Astrocyte (in vitro differentiated cells and primary cell): ENCODE data around the gene PFKFB2. TPM values are rescaled to one million over a fixed set of nuclear protein-coding genes. Genes with fewer than 3 reads are reported as not detected.

Experiments
- DNase-seq: peaks from one replicate; pipeline ENCODE4 v3.0.0-alpha.2; 2010; ENCODE audit warnings: low read depth
- FAIRE-seq: peaks from 2 replicates; lab custom pipeline; 2011; peaks lifted over from hg19 to GRCh38; lab: Jason Lieb, UNC
- H2AFZ ChIP-seq: 2 replicates; pipeline ENCODE4 v1.6.0; 2012; ENCODE audit warnings: low read depth, low read length, inconsistent platforms
- H3K27ac ChIP-seq: 2 replicates; pipeline ENCODE4 v1.5.1; 2011; ENCODE audit warnings: low read depth, low read length, inconsistent platforms
- H3K27me3 ChIP-seq: 2 replicates; pipeline ENCODE4 v1.6.0; 2011; ENCODE audit warnings: low read length, inconsistent platforms; ENCODE audit not compliant: insufficient read depth
- H3K36me3 ChIP-seq: 2 replicates; pipeline ENCODE4 v1.5.1; 2011; ENCODE audit warnings: low read length, inconsistent platforms; ENCODE audit not compliant: insufficient read depth
- H3K4me1 ChIP-seq: 2 replicates; pipeline ENCODE4 v1.5.1; 2011; ENCODE audit warnings: low read length, inconsistent platforms; ENCODE audit not compliant: insufficient read depth
- H3K4me2 ChIP-seq: 2 replicates; pipeline ENCODE4 v1.6.0; 2012; ENCODE audit warnings: low read length, inconsistent platforms
- H3K4me3 ChIP-seq: 2 replicates; pipeline ENCODE4 v1.5.1; 2011; ENCODE audit warnings: low read depth, mild to moderate bottlenecking, low read length, inconsistent platforms; ENCODE audit not compliant: insufficient read depth
- H3K79me2 ChIP-seq: 2 replicates; pipeline ENCODE4 v1.6.0; 2012; ENCODE audit warnings: mild to moderate bottlenecking, low read length, inconsistent platforms; ENCODE audit not compliant: insufficient read depth
- H3K9ac ChIP-seq: 2 replicates; pipeline ENCODE4 v1.6.0; 2012; ENCODE audit warnings: mild to moderate bottlenecking, low read length, inconsistent platforms
- H3K9me3 ChIP-seq: 2 replicates; pipeline ENCODE4 v1.5.1; 2012; ENCODE audit warnings: low read depth, mild to moderate bottlenecking, low read length, inconsistent platforms; ENCODE audit not compliant: insufficient read depth
- H4K20me1 ChIP-seq: 2 replicates; pipeline ENCODE4 v1.6.0; 2012; ENCODE audit warnings: low read length, inconsistent platforms; ENCODE audit not compliant: insufficient read depth
- H3K27ac Mint-ChIP-seq: one replicate; pipeline ENCODE4 v1.8.0; 2021; ENCODE audit warnings: mild to moderate bottlenecking, mixed read lengths; ENCODE audit not compliant: unreplicated experiment
- H3K27me3 Mint-ChIP-seq: one replicate; pipeline ENCODE4 v1.8.0; 2021; ENCODE audit warnings: low read depth, mixed read lengths; ENCODE audit not compliant: unreplicated experiment
- H3K36me3 Mint-ChIP-seq: one replicate; pipeline ENCODE4 v1.8.0; 2021; ENCODE audit warnings: low read depth, mixed read lengths; ENCODE audit not compliant: unreplicated experiment
- H3K4me1 Mint-ChIP-seq: one replicate; pipeline ENCODE4 v1.8.0; 2021; ENCODE audit warnings: low read depth, mixed read lengths; ENCODE audit not compliant: unreplicated experiment
- H3K4me3 Mint-ChIP-seq: one replicate; pipeline ENCODE4 v1.8.0; 2021; ENCODE audit warnings: mild to moderate bottlenecking, moderate library complexity, mixed read lengths; ENCODE audit not compliant: unreplicated experiment
- H3K9me3 Mint-ChIP-seq: one replicate; pipeline ENCODE4 v1.8.0; 2021; ENCODE audit warnings: mild to moderate bottlenecking, mixed read lengths; ENCODE audit not compliant: unreplicated experiment
- EZH2 ChIP-seq: IDR thresholded peaks from 2 replicates; pipeline ENCODE4 v1.6.1; 2012; ENCODE audit warnings: mild to moderate bottlenecking, low read length, inconsistent platforms; ENCODE audit not compliant: insufficient read depth
- total RNA-seq: library from RNA; stranded (reverse); gene quantifications from 2 replicates; pipeline ENCODE4 v1.2.1, GENCODE V29; 2021
- TF ChIP-seq, protein P1 (sequence below): IDR thresholded peaks from 2 replicates; pipeline ENCODE4 v1.5.1; 2011; ENCODE audit warnings: low read depth, mild to moderate bottlenecking, inconsistent platforms, low read length, moderate library complexity; ENCODE audit not compliant: insufficient read depth

PFKFB2 gene
- total RNA-seq, 1 donor from 2014 or later: 6.2 TPM

DNA sequence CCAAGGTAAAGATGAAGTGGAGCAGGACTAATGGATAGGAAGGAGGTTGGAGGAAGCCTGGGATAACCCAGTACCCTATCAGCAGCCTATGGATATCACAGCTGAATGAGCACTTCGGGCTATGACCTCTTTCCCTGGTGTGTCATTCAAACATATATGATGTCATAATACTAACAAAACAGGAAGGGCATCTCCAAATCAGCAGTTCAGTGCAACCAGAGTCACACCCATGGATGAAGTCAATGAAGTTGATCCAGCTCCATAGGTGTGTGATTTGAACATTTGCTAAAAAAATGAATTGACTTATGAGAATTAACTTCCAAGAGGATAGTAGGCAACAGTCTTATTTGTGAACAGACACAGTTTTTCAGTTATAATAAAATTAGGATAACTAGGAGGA, 18.9 kb upstream of the PFKFB2 start:
- Mint-ChIP-seq H3K36me3 (no peaks in the 10 kb centered on the region), H3K27ac (no peak overlapping the region), H3K9me3 (no peaks in the 10 kb centered on the region), H3K4me1 (peaks cover 4% of the 10 kb centered on the region), H3K4me3 (no peak overlapping the region), H3K27me3 (no peaks in the 10 kb centered on the region)
- H2AFZ ChIP-seq: no peak overlapping the region
- TF ChIP-seq, protein P1, sequence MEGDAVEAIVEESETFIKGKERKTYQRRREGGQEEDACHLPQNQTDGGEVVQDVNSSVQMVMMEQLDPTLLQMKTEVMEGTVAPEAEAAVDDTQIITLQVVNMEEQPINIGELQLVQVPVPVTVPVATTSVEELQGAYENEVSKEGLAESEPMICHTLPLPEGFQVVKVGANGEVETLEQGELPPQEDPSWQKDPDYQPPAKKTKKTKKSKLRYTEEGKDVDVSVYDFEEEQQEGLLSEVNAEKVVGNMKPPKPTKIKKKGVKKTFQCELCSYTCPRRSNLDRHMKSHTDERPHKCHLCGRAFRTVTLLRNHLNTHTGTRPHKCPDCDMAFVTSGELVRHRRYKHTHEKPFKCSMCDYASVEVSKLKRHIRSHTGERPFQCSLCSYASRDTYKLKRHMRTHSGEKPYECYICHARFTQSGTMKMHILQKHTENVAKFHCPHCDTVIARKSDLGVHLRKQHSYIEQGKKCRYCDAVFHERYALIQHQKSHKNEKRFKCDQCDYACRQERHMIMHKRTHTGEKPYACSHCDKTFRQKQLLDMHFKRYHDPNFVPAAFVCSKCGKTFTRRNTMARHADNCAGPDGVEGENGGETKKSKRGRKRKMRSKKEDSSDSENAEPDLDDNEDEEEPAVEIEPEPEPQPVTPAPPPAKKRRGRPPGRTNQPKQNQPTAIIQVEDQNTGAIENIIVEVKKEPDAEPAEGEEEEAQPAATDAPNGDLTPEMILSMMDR: no peak
- no peak for TF ChIP-seq EZH2
- H3K79me2 ChIP-seq: no peaks in the 10 kb centered on the region
- FAIRE-seq (no peak), DNase-seq (no peak)
- H3K4me3 ChIP-seq: no peak overlapping the region
- H3K9ac ChIP-seq: no peak overlapping the region
- no peaks in the 10 kb centered on the region for H3K36me3 ChIP-seq
- H3K4me1 ChIP-seq: peaks cover 6% of the 10 kb centered on the region
- no peaks in the 10 kb centered on the region for H3K27me3 ChIP-seq
- no peak overlapping the region for H3K4me2 ChIP-seq
- H3K27ac ChIP-seq: no peak overlapping the region
- H4K20me1 ChIP-seq: no peaks in the 10 kb centered on the region
- H3K9me3 ChIP-seq: no peaks in the 10 kb centered on the region

DNA sequence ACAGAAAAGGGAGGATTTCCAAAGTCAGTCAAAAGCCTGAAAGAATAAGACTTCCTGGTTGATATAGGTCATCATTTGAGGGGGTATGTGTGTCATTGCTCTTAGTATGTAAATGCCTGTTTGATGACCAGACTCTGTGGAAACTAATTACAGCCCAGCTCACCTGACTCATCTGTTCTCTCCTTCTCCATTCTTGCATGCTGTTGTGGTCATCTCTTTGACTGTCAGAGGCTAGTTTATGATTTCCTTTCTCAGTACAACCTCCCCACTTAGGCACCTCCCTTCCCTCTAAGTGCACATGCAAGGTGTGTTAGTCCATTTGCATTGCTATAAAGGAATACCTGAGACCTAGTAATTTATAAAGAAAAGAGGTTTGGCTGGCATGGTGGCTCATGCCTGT, 18.1 kb upstream of the PFKFB2 start:
- H3K4me3 Mint-ChIP-seq: no peak overlapping the region
- no peaks in the 10 kb centered on the region for H3K27me3 ChIP-seq
- H3K9me3 Mint-ChIP-seq: no peaks in the 10 kb centered on the region
- TF ChIP-seq, protein P1: no peak
- TF ChIP-seq EZH2: no peak
- H3K36me3 ChIP-seq: no peaks in the 10 kb centered on the region
- H3K9me3 ChIP-seq: no peaks in the 10 kb centered on the region
- H3K4me2 ChIP-seq: no peak overlapping the region
- H3K27ac ChIP-seq: no peak overlapping the region
- no peaks in the 10 kb centered on the region for H3K27me3 Mint-ChIP-seq
- no peak overlapping the region for H3K9ac ChIP-seq
- H3K36me3 Mint-ChIP-seq: no peaks in the 10 kb centered on the region
- no peak overlapping the region for H2AFZ ChIP-seq
- peaks cover 10% of the 10 kb centered on the region for H3K4me1 Mint-ChIP-seq
- no peak overlapping the region for H3K4me3 ChIP-seq
- H3K4me1 ChIP-seq: peaks cover 6% of the 10 kb centered on the region
- DNase-seq: peak; percentile 74
- no peaks in the 10 kb centered on the region for H4K20me1 ChIP-seq
- H3K79me2 ChIP-seq: no peaks in the 10 kb centered on the region
- FAIRE-seq: no peak
- peak overlapping the region; percentile 35 for H3K27ac Mint-ChIP-seq

DNA sequence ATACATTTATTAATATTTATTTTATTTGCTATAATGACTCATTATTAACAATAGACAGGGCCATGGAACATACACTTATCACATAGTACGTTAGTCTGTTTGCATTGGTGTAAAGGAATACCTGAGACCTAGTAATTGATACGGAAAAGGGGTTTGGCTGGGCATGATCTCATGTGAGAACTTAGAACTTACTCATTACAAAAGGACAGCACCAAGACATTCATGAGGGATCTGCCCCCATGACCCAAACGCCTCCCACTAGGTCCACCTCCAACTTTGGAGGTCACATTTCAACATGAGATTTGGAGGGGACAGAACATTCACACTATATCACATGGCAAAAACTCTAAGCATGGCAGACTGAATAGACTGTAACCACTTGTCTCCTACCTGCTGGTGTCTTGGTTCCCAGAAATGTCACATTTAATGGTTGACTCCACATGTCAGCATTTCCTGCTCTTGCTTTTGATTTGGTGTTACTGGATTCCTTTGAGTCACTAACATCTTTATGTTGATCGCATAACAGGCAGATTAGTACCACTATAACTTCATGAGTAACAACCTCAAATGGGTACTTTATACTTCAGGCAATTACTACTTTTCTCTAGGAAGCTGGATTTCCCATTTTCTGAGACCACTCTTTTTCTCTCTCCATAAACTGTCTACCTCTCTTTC, 17.1 kb upstream of the PFKFB2 start:
- Histone ChIP-seq H3K4me3 (no peak overlapping the region), H3K27ac (no peak overlapping the region), H3K27me3 (no peaks in the 10 kb centered on the region), H3K9me3 (no peaks in the 10 kb centered on the region), H4K20me1 (no peaks in the 10 kb centered on the region), H3K4me1 (peaks cover 6% of the 10 kb centered on the region), H3K4me2 (no peak overlapping the region), H2AFZ (no peak overlapping the region), H3K9ac (no peak overlapping the region), H3K36me3 (no peaks in the 10 kb centered on the region), H3K79me2 (no peaks in the 10 kb centered on the region)
- Mint-ChIP-seq H3K9me3 (no peaks in the 10 kb centered on the region), H3K36me3 (no peaks in the 10 kb centered on the region), H3K27ac (no peak overlapping the region), H3K4me3 (no peak overlapping the region), H3K4me1 (peaks cover 16% of the 10 kb centered on the region), H3K27me3 (no peaks in the 10 kb centered on the region)
- DNase-seq: no peak
- FAIRE-seq: no peak
- TF ChIP-seq, protein P1: no peak
- TF ChIP-seq EZH2: no peak
